ENCODE data around the gene UROC1. TPM values are rescaled to one million over a fixed set of nuclear protein-coding genes. Genes with fewer than 3 reads are reported as not detected.

The UROC1 gene
- total RNA-seq, 1 experiment from 2014 or later = not detected

DNA sequence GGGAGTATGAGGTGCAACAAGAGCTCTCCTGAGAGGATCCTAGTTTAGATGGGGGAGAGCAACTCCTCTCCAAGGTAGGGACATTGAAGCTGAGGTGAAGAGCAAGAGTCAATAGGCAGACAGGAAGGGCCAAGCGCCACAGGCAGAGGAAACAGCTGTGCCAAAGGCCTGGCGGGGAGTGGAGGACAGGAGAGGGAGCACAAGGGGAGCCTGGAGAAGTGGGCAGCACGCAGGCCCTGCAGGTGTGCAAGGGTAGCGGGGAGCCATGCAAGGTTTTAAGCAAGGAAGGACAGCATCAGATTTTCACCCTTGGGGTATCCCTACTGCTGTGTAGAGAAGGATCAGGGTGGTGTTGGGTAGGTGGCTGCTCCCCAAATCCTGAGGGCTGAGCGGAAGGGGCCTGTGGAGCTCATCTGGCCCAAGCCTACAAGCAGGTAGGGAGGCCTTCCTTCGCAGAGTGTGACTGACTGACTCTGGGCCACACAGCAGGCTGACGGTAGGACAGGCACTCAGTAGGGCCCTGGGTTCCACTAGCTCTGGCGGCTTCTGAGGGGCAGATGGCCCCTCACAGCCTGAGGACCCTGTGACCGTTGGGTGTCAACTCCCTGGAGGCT, 19.6 kb upstream of the UROC1 start:
- ChIA-PET RAD21 (ENCODE audit: low non-redundant PET in 1 of 2, low total read pairs in 2 of 2, uncharacterized antibody in 2 of 2, unreplicated experiment in 2 of 2) (no interaction called here), POLR2A (no interaction called here), CTCF (interaction anchor here (1.5 kb wide), 1 partner anchor 15 kb away, joined by 3 read pairs; no protein-coding TSS in a partner anchor)
- H3K4me3 ChIP-seq (replicated peaks in 1 of 2; ENCODE audit: low read depth in 1 of 2, low read length in 2 of 2) = no peak overlapping the region
- no TSS peak for BruUV-seq (replicated peaks)
- H3K4me1 ChIP-seq (ENCODE audit: control insufficient read depth in 1 of 2, insufficient read depth in 2 of 2, low read length in 2 of 2) = peaks cover 12 to 15% of the 10 kb centered on the region in 2 experiments; a peak in 3 of 4 replicates
- no peaks in the 10 kb centered on the region for H3K36me3 ChIP-seq (ENCODE audit: control insufficient read depth in 1 of 2, insufficient read depth in 2 of 2, low read length in 2 of 2)
- no peak overlapping the region for H3K4me2 ChIP-seq (ENCODE audit: low read length)
- no peak for DNase-seq (ENCODE audit: low read depth, low spot score)
- TF ChIP-seq POLR2AphosphoS5 (IDR thresholded peaks at IDR 0.05; ENCODE audit: low read depth, low read length) (no peak), ZNF274 (IDR thresholded peaks at IDR 0.05; ENCODE audit: low read depth, low read length) (no peak), RAD21 (IDR thresholded peaks at IDR 0.05; ENCODE audit: low read depth) (no peak), EZH2 (IDR thresholded peaks at IDR 0.05) (no peak), YY1 (IDR thresholded peaks at IDR 0.05; ENCODE audit: extremely low read depth, insufficient replicate concordance, low read depth, low read length) (no peak), FOSL1 (IDR thresholded peaks at IDR 0.05; ENCODE audit: low read depth) (no peak), ZFX (IDR thresholded peaks at IDR 0.05) (no peak), ELF1 (IDR thresholded peaks at IDR 0.05; ENCODE audit: borderline replicate concordance, low read depth) (no peak), SIN3A (IDR thresholded peaks at IDR 0.05; ENCODE audit: low read depth) (no peak), CEBPB (IDR thresholded peaks at IDR 0.05; ENCODE audit: low read depth) (no peak), CBX3 (IDR thresholded peaks at IDR 0.05; ENCODE audit: low read depth) (no peak), EZH2phosphoT487 (IDR thresholded peaks at IDR 0.05; ENCODE audit: borderline replicate concordance) (no peak)
- TF ChIP-seq, protein P1, sequence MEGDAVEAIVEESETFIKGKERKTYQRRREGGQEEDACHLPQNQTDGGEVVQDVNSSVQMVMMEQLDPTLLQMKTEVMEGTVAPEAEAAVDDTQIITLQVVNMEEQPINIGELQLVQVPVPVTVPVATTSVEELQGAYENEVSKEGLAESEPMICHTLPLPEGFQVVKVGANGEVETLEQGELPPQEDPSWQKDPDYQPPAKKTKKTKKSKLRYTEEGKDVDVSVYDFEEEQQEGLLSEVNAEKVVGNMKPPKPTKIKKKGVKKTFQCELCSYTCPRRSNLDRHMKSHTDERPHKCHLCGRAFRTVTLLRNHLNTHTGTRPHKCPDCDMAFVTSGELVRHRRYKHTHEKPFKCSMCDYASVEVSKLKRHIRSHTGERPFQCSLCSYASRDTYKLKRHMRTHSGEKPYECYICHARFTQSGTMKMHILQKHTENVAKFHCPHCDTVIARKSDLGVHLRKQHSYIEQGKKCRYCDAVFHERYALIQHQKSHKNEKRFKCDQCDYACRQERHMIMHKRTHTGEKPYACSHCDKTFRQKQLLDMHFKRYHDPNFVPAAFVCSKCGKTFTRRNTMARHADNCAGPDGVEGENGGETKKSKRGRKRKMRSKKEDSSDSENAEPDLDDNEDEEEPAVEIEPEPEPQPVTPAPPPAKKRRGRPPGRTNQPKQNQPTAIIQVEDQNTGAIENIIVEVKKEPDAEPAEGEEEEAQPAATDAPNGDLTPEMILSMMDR (IDR thresholded peaks at IDR 0.05 in 2 of 3, conservative IDR thresholded peaks at IDR 0.05 in 1 of 3; ENCODE audit: borderline replicate concordance in 1 of 3, insufficient read depth in 1 of 3, low read depth in 2 of 3, low read length in 2 of 3) = no peak
- TF ChIP-seq, protein P2, sequence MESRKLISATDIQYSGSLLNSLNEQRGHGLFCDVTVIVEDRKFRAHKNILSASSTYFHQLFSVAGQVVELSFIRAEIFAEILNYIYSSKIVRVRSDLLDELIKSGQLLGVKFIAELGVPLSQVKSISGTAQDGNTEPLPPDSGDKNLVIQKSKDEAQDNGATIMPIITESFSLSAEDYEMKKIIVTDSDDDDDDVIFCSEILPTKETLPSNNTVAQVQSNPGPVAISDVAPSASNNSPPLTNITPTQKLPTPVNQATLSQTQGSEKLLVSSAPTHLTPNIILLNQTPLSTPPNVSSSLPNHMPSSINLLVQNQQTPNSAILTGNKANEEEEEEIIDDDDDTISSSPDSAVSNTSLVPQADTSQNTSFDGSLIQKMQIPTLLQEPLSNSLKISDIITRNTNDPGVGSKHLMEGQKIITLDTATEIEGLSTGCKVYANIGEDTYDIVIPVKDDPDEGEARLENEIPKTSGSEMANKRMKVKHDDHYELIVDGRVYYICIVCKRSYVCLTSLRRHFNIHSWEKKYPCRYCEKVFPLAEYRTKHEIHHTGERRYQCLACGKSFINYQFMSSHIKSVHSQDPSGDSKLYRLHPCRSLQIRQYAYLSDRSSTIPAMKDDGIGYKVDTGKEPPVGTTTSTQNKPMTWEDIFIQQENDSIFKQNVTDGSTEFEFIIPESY (IDR thresholded peaks at IDR 0.05; ENCODE audit: extremely low read depth, insufficient replicate concordance, low read length) = no peak
- TF ChIP-seq, protein P3, sequence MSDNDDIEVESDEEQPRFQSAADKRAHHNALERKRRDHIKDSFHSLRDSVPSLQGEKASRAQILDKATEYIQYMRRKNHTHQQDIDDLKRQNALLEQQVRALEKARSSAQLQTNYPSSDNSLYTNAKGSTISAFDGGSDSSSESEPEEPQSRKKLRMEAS (IDR thresholded peaks at IDR 0.05) = no peak
- TF ChIP-seq, protein P4, sequence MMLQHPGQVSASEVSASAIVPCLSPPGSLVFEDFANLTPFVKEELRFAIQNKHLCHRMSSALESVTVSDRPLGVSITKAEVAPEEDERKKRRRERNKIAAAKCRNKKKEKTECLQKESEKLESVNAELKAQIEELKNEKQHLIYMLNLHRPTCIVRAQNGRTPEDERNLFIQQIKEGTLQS (IDR thresholded peaks at IDR 0.05) = no peak
- TF ChIP-seq, protein P5, sequence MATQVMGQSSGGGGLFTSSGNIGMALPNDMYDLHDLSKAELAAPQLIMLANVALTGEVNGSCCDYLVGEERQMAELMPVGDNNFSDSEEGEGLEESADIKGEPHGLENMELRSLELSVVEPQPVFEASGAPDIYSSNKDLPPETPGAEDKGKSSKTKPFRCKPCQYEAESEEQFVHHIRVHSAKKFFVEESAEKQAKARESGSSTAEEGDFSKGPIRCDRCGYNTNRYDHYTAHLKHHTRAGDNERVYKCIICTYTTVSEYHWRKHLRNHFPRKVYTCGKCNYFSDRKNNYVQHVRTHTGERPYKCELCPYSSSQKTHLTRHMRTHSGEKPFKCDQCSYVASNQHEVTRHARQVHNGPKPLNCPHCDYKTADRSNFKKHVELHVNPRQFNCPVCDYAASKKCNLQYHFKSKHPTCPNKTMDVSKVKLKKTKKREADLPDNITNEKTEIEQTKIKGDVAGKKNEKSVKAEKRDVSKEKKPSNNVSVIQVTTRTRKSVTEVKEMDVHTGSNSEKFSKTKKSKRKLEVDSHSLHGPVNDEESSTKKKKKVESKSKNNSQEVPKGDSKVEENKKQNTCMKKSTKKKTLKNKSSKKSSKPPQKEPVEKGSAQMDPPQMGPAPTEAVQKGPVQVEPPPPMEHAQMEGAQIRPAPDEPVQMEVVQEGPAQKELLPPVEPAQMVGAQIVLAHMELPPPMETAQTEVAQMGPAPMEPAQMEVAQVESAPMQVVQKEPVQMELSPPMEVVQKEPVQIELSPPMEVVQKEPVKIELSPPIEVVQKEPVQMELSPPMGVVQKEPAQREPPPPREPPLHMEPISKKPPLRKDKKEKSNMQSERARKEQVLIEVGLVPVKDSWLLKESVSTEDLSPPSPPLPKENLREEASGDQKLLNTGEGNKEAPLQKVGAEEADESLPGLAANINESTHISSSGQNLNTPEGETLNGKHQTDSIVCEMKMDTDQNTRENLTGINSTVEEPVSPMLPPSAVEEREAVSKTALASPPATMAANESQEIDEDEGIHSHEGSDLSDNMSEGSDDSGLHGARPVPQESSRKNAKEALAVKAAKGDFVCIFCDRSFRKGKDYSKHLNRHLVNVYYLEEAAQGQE (IDR thresholded peaks at IDR 0.05; ENCODE audit: low read depth) = no peak
- H3K27ac ChIP-seq (ENCODE audit: low read depth, low read length) = no peak overlapping the region
- intact Hi-C loops (cut with micrococcal nuclease) = no loop called here
- peaks cover 42% of the 10 kb centered on the region for H3K27me3 ChIP-seq (ENCODE audit: insufficient read depth, low read length)
- H3K9me3 ChIP-seq (ENCODE audit: control insufficient read depth in 1 of 2, insufficient read depth in 1 of 2, low read depth in 1 of 2, low read length in 2 of 2) = no peaks in the 10 kb centered on the region
- H2AFZ ChIP-seq (ENCODE audit: low read depth, low read length, poor library complexity, severe bottlenecking) = no peak overlapping the region
- no peaks in the 10 kb centered on the region for H3K79me2 ChIP-seq (ENCODE audit: insufficient read depth, low read length)
- H3K9me2 ChIP-seq (ENCODE audit: insufficient read depth) = no peaks in the 10 kb centered on the region
- no peak overlapping the region for H3K9ac ChIP-seq (ENCODE audit: low read length)
- no peaks in the 10 kb centered on the region for H4K20me1 ChIP-seq (ENCODE audit: insufficient read depth)
- no peak for ATAC-seq

Measured in HCT116 (cell line).